GM18867 (cell line): ENCODE results near the gene IFIT3.
"Not testable (repeated sequence)": the region's sequence is repeated elsewhere in the genome, so short reads cannot be mapped to it uniquely, and the experiment has no call there.

Experiments used
- ATAC-seq: cut with Tn5 transposase; IDR thresholded peaks from one replicate; pipeline ENCODE4 v1.9.1; 2021; ENCODE audit warnings: mild to moderate bottlenecking, moderate library complexity; ENCODE audit not compliant: unreplicated experiment

Gene IFIT3, protein sequence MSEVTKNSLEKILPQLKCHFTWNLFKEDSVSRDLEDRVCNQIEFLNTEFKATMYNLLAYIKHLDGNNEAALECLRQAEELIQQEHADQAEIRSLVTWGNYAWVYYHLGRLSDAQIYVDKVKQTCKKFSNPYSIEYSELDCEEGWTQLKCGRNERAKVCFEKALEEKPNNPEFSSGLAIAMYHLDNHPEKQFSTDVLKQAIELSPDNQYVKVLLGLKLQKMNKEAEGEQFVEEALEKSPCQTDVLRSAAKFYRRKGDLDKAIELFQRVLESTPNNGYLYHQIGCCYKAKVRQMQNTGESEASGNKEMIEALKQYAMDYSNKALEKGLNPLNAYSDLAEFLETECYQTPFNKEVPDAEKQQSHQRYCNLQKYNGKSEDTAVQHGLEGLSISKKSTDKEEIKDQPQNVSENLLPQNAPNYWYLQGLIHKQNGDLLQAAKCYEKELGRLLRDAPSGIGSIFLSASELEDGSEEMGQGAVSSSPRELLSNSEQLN

DNA sequence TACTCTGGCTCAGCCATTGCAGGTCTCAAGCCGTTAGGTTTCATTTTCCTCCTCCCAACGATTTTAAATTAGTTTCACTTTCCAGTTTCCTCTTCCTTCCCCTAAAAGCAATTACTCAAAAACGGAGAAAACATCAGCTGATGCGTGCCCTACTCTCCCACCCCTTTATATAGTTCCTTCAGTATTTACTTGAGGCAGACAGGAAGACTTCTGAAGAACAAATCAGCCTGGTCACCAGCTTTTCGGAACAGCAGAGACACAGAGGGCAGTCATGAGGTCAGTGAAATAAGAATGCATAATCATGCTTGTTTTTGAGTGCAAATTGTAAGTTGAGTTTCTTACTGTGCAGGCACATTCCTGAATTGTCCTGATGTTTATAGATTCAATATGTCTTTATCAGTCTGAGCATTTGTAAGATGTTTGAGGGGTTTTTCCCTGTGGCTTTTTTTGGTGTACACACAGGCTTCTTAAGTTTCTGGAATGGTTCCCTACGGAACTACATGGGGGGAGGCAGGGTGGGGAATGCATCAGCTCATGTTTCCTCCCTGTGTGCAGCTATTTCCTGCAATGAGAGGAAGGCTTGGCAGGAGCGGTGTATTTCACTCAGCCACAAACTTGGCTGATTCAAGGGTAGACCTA is at the start of gene IFIT3:
TSS of gene IFIT3 (plus strand) at position 195 of the 639 bp plus-strand sequence. CDS start at position 272, 77 bp downstream.
- ATAC-seq, result peak; percentile 31

- no peak for ATAC-seq
Observed at GRCh38 chr10:89278034-89278535, 49.7 kb upstream of the IFIT3 start.

- no peak for ATAC-seq
Observed at GRCh38 chr10:89278900-89279392, 48.9 kb upstream of the IFIT3 start.

GRCh38 chr10:89279421-89279869 is 48.4 kb upstream of the IFIT3 start:
- ATAC-seq, result no peak

DNA sequence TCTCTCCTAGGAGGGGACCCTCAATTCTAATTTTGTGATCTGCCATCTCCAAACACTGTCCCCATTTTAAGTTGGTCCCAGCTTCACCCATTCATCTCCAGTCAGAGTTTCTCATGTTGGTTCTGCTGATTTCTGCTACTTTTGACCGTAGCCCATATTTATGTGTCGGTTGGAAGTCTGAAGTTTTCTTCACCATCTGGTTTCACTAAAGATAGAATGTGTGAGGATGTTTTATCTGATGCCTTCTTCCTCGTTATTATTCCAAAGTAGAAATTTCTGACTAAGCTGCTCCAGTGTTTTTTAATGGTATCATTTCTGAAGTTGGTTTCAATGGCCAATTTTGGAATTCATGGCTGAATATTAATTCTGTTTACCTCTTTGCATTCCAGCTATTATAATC is 47.3 kb upstream of the IFIT3 start:
- ATAC-seq, result no peak

DNA sequence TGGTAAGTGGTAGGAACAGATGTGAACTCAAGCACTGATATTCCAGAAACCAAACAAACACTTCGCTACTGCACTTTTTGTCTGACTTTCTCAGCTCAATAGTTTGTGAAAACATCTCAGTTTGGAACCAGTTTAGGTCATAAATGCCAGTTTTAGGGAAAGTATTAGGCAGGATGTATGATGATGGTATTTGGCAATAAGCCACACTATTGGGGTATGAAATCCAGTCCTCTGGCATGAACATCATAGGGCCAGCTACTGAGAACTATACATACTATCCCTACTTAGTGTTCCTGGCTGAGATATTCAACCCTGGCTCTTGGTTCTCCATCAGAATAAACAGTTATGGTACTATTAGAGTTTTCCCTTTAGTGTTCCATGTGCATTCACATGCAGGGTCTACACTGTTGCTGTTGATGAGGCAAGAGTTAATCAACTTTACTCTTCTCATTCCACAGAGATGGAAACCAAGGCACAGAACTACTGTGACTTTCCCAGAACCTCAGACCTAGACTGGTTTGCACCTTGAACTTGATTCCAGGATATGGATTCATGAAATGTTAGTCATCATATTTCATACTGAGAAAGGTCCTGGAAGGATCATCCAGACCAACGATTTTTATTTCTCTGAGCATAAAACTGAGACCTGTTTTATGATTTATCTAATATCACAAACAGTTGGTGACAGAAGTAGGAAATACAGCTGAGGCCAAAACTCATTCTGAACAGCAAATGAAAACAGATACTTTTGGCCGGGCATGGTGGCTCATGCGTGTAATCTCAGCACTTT is 46.0 kb upstream of the IFIT3 start:
- ATAC-seq, result no peak

DNA sequence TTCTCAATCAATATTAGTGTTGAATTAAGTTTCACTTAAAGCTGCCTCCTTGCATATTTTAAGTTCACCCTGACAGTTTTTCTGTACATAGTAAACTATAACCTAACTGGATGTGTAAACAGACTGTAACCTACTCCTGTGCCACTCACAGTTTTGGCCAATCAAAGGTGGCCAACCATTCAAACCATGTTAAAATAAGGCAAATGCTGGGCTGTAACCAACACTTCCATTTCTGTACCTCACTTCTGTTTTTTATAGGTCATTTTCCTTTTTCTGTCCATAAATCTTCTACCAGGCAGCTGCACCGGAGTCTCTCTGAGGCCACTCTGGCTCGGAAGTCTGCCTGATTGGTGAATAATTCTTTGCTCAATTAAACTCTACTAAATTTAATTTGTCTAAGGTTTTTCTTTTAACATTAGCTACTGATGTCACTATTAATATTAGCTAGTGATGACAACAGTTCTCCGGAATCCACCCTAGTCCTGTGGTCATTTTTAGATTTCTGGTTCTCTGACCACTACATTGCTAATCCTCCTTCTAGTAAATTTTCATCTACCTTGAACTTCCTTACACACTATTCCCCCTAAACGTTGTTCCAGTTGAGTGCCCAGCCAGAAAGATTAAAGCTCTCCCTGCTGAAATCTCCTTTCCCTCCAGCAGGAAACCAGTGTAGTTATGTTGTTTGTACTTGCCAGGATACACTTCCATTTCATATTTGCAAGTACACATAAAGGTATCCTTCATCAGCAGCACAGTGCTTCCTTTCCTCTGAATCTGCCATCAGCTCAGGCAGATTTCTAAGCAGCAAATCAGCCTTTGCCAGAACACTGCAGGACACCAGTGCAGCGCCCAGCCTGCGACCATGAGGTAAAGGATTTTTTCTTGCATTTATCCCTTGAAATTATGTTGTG is 44.5 kb upstream of the IFIT3 start:
- ATAC-seq, result no peak

DNA sequence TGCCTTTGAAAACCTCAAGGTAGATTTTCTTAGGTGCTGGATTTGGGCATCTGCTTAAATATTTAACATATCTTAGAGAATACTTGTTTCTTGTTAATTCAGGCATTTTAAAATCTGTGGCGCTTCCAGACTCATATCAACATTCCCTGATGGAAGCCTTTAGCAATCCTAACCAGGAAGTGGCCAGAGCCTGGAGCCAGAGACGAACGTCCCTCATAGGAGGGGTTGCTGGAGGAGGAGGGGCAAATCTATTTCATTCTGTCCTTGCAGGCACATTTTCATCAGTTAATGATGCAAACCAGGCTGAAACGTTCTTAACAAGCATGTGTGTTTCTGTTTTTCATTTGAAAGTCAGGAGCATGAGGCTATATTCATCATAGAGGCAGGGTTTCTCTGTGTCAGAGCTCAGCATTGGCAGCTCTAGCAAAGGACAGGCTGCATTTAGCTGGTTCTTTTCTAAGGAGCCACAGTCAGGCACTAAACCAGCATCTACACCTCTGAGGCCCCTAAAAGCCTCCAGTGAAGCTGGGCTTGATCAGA is 43.8 kb upstream of the IFIT3 start:
- no peak for ATAC-seq

- ATAC-seq, result not testable (repeated sequence)
Observed at GRCh38 chr10:89284711-89285110, 43.1 kb upstream of the IFIT3 start.

DNA sequence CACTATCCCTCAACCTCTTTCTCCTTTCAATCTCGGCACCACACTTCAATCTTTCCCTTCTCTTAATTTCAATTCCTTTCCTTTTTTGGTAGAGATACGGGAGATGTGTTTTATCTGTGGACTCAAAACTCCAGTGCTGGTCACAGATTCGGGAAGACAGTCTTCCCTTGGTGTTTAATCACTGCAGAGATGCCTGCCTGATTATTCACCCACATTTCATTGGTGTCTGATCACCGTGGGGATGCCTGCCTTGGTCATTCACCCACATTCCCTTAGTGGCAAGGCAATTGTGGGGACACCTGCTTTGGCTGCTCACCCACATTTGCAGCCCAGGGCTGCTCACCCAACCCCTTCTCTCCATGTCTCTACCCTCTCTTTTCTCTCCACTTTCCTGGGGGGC is 42.5 kb upstream of the IFIT3 start:
- not testable (repeated sequence) for ATAC-seq

DNA sequence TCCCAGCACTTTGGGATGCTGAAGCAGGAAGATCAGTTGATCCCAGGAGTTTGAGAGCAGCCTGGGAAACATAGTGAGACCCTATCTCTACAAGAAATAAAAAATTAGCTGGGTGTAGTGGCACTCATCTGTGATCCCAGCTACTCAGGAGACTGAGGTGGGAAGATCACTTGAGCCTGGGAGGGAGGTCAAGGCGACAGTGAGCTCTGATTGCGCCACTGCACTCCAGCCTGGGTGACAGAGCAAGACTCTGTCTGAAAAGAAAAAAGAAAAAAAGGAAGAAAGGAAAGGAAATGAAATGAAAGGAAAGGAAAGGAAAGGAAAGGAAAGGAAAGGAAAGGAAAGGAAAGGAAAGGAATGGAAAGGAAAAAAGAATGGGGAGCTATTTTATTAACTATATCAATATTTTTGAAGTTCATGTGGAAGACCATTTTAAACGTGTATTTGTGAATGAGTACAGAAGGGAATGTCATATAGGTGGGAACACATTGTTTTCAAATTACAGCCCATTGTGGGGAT is 33.0 kb upstream of the IFIT3 start:
- ATAC-seq, result no peak

- peak; percentile 38 for ATAC-seq
Observed at GRCh38 chr10:89295597-89295996, 32.2 kb upstream of the IFIT3 start.

DNA sequence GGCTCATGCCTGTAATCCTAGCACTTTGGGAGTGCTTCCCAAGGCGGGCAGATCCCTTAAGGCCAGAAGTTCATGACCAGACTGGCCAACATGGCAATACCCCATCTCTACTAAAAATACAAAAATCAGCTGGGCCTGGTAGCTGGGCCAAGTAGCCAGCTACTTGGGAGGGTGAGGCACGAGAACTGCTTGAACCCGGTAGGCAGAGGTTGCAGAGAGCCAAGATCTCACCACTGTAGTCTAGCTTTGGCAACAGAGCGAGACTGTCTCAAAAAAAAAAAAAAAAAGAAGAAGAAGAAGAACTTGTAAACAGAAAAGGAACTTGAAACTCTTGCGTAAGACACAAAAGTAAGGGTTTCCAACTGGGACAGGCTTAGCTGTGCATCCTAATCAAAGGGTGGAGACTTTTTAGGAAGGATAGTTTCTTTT is 31.6 kb upstream of the IFIT3 start:
- ATAC-seq, result no peak

- ATAC-seq, result no peak
Observed at GRCh38 chr10:89297356-89297755, 30.4 kb upstream of the IFIT3 start.

DNA sequence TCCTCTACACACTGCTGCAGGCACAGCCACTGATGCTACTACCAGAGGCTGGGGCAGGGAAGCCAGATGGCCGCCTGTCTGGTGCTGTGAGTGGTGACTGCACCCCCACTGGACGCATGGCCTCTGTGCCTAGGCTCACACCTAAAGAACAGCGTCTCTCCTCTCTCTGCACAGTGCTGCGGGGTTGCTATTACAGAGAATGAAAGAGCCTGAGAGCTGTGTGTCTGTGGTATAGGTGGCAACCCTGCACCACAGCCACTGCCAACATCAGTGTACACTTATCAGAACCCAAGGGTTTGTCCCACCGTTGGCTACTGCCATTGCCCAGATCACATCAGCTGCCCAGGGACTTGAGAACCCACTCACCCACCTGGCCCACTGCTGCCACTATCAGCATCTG is 30.0 kb upstream of the IFIT3 start:
- ATAC-seq, result no peak

DNA sequence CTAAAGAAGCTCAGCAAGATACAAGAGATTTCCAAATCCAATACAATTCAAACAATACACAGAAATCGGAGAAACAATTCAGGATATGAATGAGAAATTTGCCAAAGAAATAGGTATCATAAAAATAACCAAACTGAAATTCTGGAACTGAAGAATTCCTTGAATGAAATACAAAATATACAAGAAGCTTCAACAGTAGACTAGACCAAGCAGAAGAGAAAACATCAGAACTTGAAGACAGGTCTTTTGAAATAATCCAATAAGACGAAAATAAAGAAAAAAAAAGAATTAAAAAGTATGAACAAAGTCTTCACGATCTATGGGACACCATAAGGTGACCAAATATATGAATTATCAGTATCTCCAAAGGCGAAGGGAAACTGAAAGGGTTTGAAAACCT is 28.8 kb upstream of the IFIT3 start:
- ATAC-seq, result no peak

GRCh38 chr10:89301232-89301631 is 26.6 kb upstream of the IFIT3 start:
- ATAC-seq, result no peak

- ATAC-seq, result peak; percentile 84
Observed at GRCh38 chr10:89301721-89302445, 25.9 kb upstream of the IFIT3 start, which contains the start of gene IFIT2. TSS of gene IFIT2 (plus strand) at chr10:89302046. CDS start at chr10:89302124, 78 bp downstream.

DNA sequence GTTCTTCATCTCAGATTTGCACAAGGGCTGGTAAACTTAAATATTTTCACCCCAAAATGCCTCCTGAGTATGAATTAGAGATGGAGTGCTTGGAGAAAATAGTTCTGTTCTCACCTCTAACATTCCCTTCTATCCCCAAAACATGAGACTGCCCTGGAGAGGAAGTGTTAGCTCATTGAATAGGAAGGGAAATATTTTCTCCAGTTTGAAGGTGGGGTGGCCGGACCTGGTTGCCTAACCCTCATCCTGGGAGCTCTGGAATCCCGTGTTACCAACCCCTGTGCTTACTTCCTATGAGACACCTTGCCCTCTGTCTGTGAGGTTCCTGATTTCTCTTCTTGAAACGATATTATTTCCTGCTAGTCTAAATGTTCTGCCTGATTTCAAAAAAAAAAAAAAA is 25.2 kb upstream of the IFIT3 start:
- ATAC-seq, result no peak
